OCI-LY1 (cell line): ENCODE data around the gene LIG3.

Experiments
- H2AFZ ChIP-seq: fragments of 200-600 bp; sonication (generic), shearing (Covaris generic); 2 replicates; pipeline ENCODE4 v1.6.0; 2014; ENCODE audit warnings: antibody characterized with exemption, mild to moderate bottlenecking, low read length
- H3F3A ChIP-seq: fragments of 200-600 bp; sonication (generic), shearing (Covaris generic); 2 replicates; pipeline ENCODE4 v1.6.0; 2014; ENCODE audit warnings: mild to moderate bottlenecking, antibody characterized with exemption, low read length, moderate library complexity; ENCODE audit not compliant: insufficient read depth
- H3K27ac ChIP-seq: fragments of 200-600 bp; sonication (generic); 2 replicates; pipeline ENCODE4 v1.5.1; 2014; ENCODE audit warnings: low read length, mixed run types, mild to moderate bottlenecking, low read depth; ENCODE audit not compliant: poor library complexity, severe bottlenecking
- H3K27me3 ChIP-seq: fragments of 200-600 bp; sonication (generic); 2 replicates; pipeline ENCODE4 v1.6.0; 2014; ENCODE audit warnings: antibody characterized with exemption, mild to moderate bottlenecking, low read length, moderate library complexity; ENCODE audit not compliant: insufficient read depth
- H3K36me3 ChIP-seq: fragments of 200-600 bp; sonication (generic); 2 replicates; pipeline ENCODE4 v1.6.1; 2014; ENCODE audit warnings: mild to moderate bottlenecking, antibody characterized with exemption, low read length, moderate library complexity, mixed read lengths; ENCODE audit not compliant: insufficient read depth
- H3K4me1 ChIP-seq: fragments of 200-600 bp; sonication (generic); 2 replicates; pipeline ENCODE4 v1.5.1; 2014; ENCODE audit warnings: mild to moderate bottlenecking, low read length, moderate library complexity; ENCODE audit not compliant: insufficient read depth, severe bottlenecking
- H3K4me2 ChIP-seq: fragments of 200-600 bp; sonication (generic), shearing (Covaris generic); 2 replicates; pipeline ENCODE4 v1.6.1; 2014; ENCODE audit warnings: low read length
- H3K4me3 ChIP-seq: fragments of 200-600 bp; sonication (generic); 2 replicates; pipeline ENCODE4 v1.5.1; 2014; ENCODE audit warnings: low read length, low read depth, mild to moderate bottlenecking, mixed read lengths; ENCODE audit not compliant: poor library complexity, severe bottlenecking
- H3K79me2 ChIP-seq: fragments of 200-600 bp; shearing (Covaris generic); 2 replicates; pipeline ENCODE4 v1.6.1; 2016; ENCODE audit warnings: mixed run types, low read length, mixed read lengths; ENCODE audit not compliant: insufficient read depth
- H3K9ac ChIP-seq: fragments of 200-600 bp; sonication (generic), shearing (Covaris generic); 2 replicates; pipeline ENCODE4 v1.6.1; 2014; ENCODE audit warnings: mild to moderate bottlenecking, low read length, mixed read lengths
- H3K9me2 ChIP-seq: fragments of 200-600 bp; sonication (generic), shearing (Covaris generic); 2 replicates; pipeline ENCODE4 v1.6.1; 2014; ENCODE audit warnings: low read depth, mild to moderate bottlenecking, low read length, mixed read lengths
- H3K9me3 ChIP-seq: fragments of 200-600 bp; shearing (Covaris generic); 2 replicates; pipeline ENCODE4 v1.6.1; 2014; ENCODE audit warnings: low read length, mixed read lengths
- H4K20me1 ChIP-seq: fragments of 200-600 bp; sonication (generic), shearing (Covaris generic); 2 replicates; pipeline ENCODE4 v1.6.0; 2016; ENCODE audit warnings: mild to moderate bottlenecking, low read length; ENCODE audit not compliant: insufficient read depth
- EZH2 ChIP-seq: fragments of 200-600 bp; sonication (generic), shearing (Covaris generic); IDR thresholded peaks from 2 replicates; pipeline ENCODE4 v1.8.0; 2017; ENCODE audit warnings: borderline replicate concordance, mixed run types, mild to moderate bottlenecking, antibody characterized with exemption, low read length, moderate library complexity, mixed read lengths
- TF ChIP-seq, protein P1 (sequence below): fragments of 200-600 bp; sonication (generic), shearing (Covaris generic); IDR thresholded peaks from 2 replicates; pipeline ENCODE4 v1.5.1; 2017; ENCODE audit warnings: mild to moderate bottlenecking, antibody characterized with exemption, low read length, moderate library complexity, mixed read lengths

The LIG3 gene

DNA sequence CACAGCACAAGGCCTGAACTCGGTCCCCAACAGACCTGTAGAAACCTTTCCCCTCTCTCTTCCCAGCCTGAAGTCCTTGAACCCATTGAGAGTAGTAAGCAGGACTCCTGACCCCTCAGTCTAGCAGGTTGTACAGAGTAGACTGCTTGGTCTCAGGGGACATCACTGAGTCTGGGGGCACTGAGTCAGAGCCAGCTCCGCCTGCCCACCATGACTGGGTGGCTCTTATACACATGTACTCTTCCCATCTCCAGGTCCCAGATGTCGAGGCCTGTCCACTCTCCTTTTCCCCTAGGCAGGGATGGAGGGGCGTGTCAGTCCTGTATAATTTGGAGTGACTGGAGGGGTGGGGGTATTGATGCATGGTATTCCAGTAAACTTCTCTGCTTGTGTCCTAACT, 23.5 kb downstream of the LIG3 start:
- Histone ChIP-seq H3K4me2 (no peak overlapping the region), H4K20me1 (no peaks in the 10 kb centered on the region), H3K9me2 (no peaks in the 10 kb centered on the region), H3F3A (no peaks in the 10 kb centered on the region), H2AFZ (no peak overlapping the region), H3K27ac (no peak overlapping the region), H3K4me1 (no peaks in the 10 kb centered on the region), H3K79me2 (no peaks in the 10 kb centered on the region), H3K27me3 (no peaks in the 10 kb centered on the region), H3K9ac (no peak overlapping the region), H3K36me3 (peaks cover 59% of the 10 kb centered on the region; the same call in 1 of the 2 replicates), H3K9me3 (no peaks in the 10 kb centered on the region), H3K4me3 (no peak overlapping the region)
- no peak for TF ChIP-seq EZH2
- TF ChIP-seq, protein P1, sequence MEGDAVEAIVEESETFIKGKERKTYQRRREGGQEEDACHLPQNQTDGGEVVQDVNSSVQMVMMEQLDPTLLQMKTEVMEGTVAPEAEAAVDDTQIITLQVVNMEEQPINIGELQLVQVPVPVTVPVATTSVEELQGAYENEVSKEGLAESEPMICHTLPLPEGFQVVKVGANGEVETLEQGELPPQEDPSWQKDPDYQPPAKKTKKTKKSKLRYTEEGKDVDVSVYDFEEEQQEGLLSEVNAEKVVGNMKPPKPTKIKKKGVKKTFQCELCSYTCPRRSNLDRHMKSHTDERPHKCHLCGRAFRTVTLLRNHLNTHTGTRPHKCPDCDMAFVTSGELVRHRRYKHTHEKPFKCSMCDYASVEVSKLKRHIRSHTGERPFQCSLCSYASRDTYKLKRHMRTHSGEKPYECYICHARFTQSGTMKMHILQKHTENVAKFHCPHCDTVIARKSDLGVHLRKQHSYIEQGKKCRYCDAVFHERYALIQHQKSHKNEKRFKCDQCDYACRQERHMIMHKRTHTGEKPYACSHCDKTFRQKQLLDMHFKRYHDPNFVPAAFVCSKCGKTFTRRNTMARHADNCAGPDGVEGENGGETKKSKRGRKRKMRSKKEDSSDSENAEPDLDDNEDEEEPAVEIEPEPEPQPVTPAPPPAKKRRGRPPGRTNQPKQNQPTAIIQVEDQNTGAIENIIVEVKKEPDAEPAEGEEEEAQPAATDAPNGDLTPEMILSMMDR, result no peak

DNA sequence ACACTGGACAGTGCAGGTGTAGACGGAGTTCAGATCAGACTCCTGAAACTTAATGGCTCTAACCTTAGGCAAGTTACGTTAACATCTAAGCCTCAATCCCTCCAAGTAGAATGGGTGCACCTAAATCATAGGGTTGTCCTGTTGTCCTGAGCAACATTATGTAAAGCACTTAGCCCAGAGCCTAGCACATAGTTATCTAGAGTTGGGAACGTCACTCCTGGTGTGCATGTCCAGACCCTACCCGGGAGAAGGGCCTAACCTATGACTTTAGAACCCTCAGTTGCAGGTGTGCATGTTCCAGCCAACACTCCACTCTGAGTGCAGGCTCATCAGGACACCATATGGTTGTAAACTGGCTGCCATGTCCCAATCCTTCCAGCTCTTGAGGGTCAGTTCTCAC, 26.0 kb downstream of the LIG3 start:
- H3K4me2 ChIP-seq, result no peak overlapping the region
- H4K20me1 ChIP-seq, result no peaks in the 10 kb centered on the region
- no peak overlapping the region for H2AFZ ChIP-seq
- no peak overlapping the region for H3K9ac ChIP-seq
- H3K36me3 ChIP-seq, result peaks cover 41% of the 10 kb centered on the region; the same call in 1 of the 2 replicates
- no peaks in the 10 kb centered on the region for H3K27me3 ChIP-seq
- no peaks in the 10 kb centered on the region for H3K9me2 ChIP-seq
- H3K79me2 ChIP-seq, result no peaks in the 10 kb centered on the region
- TF ChIP-seq EZH2, result no peak
- TF ChIP-seq, protein P1, result no peak
- no peak overlapping the region for H3K27ac ChIP-seq
- no peak overlapping the region for H3K4me3 ChIP-seq
- no peaks in the 10 kb centered on the region for H3F3A ChIP-seq
- H3K9me3 ChIP-seq, result no peaks in the 10 kb centered on the region
- no peaks in the 10 kb centered on the region for H3K4me1 ChIP-seq

DNA sequence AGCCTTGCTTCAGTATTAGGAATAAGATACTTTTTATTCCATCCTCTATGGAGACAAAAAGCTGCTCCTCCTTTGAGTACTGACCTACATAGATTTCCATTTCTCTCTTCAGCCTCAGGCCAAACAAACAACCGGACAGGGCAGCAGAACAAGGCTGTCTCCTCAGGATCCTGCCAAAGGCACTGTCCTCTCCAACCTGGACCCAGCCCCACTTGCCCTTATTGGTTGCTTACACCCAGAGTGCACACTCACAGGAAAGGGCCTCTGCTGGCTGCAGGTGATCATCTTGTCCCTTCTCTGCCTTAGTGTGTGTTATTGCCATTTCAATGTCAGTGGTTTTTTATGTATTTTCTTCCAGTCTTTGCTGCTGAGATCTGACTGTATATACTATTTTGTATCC, 26.6 kb downstream of the LIG3 start:
- TF ChIP-seq, protein P1, result no peak
- no peak for TF ChIP-seq EZH2
- no peaks in the 10 kb centered on the region for H3F3A ChIP-seq
- H3K36me3 ChIP-seq, result peaks cover 35% of the 10 kb centered on the region; the same call in 1 of the 2 replicates
- no peak overlapping the region for H3K9ac ChIP-seq
- no peaks in the 10 kb centered on the region for H3K27me3 ChIP-seq
- H3K9me2 ChIP-seq, result no peaks in the 10 kb centered on the region
- H2AFZ ChIP-seq, result no peak overlapping the region
- no peaks in the 10 kb centered on the region for H3K4me1 ChIP-seq
- no peak overlapping the region for H3K27ac ChIP-seq
- H3K9me3 ChIP-seq, result no peaks in the 10 kb centered on the region
- no peak overlapping the region for H3K4me2 ChIP-seq
- no peaks in the 10 kb centered on the region for H3K79me2 ChIP-seq
- H3K4me3 ChIP-seq, result no peak overlapping the region
- no peaks in the 10 kb centered on the region for H4K20me1 ChIP-seq
